GM23338 (cell line): ENCODE measurements around the gene ERMN. TPM values are rescaled to one million over a fixed set of nuclear protein-coding genes. Genes with fewer than 3 reads are reported as not detected.

ENCODE experiments used
- ATAC-seq: fragments of 200-7000 bp; cut with Tn5 transposase; 3 replicates; pipeline ENCODE4 v1.9.1; 2020
- DNase-seq: peaks from one replicate; pipeline ENCODE4 v3.0.0-alpha.2; 2015; ENCODE audit warnings: low spot score
- H2AFZ ChIP-seq: fragments of 200-600 bp; sonication (generic); 2 replicates; pipeline ENCODE4 v1.8.0; 2016; ENCODE audit warnings: antibody characterized with exemption, mild to moderate bottlenecking, moderate library complexity
- H3F3A ChIP-seq: fragments of 200-600 bp; sonication (generic); replicated peaks from 2 replicates; pipeline ENCODE4 v1.8.0; 2017; ENCODE audit warnings: antibody characterized with exemption, mixed run types, low read depth
- H3K27ac ChIP-seq: fragments of 200-600 bp; sonication (generic); 2 replicates; pipeline ENCODE4 v1.6.1; 2016; ENCODE audit warnings: low read depth
- H3K27me3 ChIP-seq: fragments of 200-600 bp; sonication (generic); 2 replicates; pipeline ENCODE4 v1.8.0; 2016; ENCODE audit warnings: mild to moderate bottlenecking, mixed run types, moderate library complexity; ENCODE audit not compliant: insufficient read depth
- H3K36me3 ChIP-seq: fragments of 200-600 bp; sonication (generic); 2 replicates; pipeline ENCODE4 v1.8.0; 2016; ENCODE audit warnings: mild to moderate bottlenecking; ENCODE audit not compliant: insufficient read depth
- H3K4me1 ChIP-seq: fragments of 200-600 bp; sonication (generic); 2 replicates; pipeline ENCODE4 v1.8.0; 2016; ENCODE audit warnings: mild to moderate bottlenecking, moderate library complexity; ENCODE audit not compliant: insufficient read depth
- H3K4me2 ChIP-seq: fragments of 200-600 bp; sonication (generic); 2 replicates; pipeline ENCODE4 v1.7.1; 2017; ENCODE audit warnings: mixed run types
- H3K4me3 ChIP-seq: fragments of 200-600 bp; sonication (generic); 2 replicates; pipeline ENCODE4 v1.6.1; 2016; ENCODE audit warnings: mixed run types
- H3K79me2 ChIP-seq: fragments of 200-600 bp; sonication (generic); replicated peaks from 2 replicates; pipeline ENCODE4 v1.8.0; 2017; ENCODE audit warnings: mild to moderate bottlenecking; ENCODE audit not compliant: insufficient read depth
- H3K9me2 ChIP-seq: fragments of 200-600 bp; sonication (generic); 2 replicates; pipeline ENCODE4 v1.8.0; 2017; ENCODE audit not compliant: insufficient read depth
- H4K20me1 ChIP-seq: fragments of 200-600 bp; sonication (generic); replicated peaks from 2 replicates; pipeline ENCODE4 v1.8.0; 2017; ENCODE audit warnings: mild to moderate bottlenecking; ENCODE audit not compliant: insufficient read depth
- H3K27ac Mint-ChIP-seq: 2 replicates; pipeline ENCODE4 v1.8.0; 2020; ENCODE audit warnings: inconsistent platforms, mild to moderate bottlenecking, moderate library complexity, mixed read lengths
- H3K27me3 Mint-ChIP-seq: 3 replicates; pipeline ENCODE4 v1.8.0; 2022; ENCODE audit warnings: low read depth, mild to moderate bottlenecking, moderate library complexity, mixed read lengths, inconsistent platforms; ENCODE audit not compliant: insufficient read depth, poor library complexity
- H3K36me3 Mint-ChIP-seq: 3 replicates; pipeline ENCODE4 v1.8.0; 2021; ENCODE audit warnings: low read depth, mild to moderate bottlenecking, inconsistent platforms, moderate library complexity, mixed read lengths
- H3K4me1 Mint-ChIP-seq: 3 replicates; pipeline ENCODE4 v1.8.0; 2020; ENCODE audit warnings: mild to moderate bottlenecking, inconsistent platforms, mixed read lengths
- H3K4me3 Mint-ChIP-seq: 3 replicates; pipeline ENCODE4 v1.8.0; 2021; ENCODE audit warnings: moderate library complexity, mild to moderate bottlenecking, inconsistent platforms, mixed read lengths
- H3K9me3 Mint-ChIP-seq: 3 replicates; pipeline ENCODE4 v1.8.0; 2020; ENCODE audit warnings: moderate library complexity, mild to moderate bottlenecking, inconsistent platforms, mixed read lengths
- CTCF ChIP-seq, 2 experiments: fragments of 200-600 bp in 1 of 2; sonication (generic) in 1 of 2; conservative IDR thresholded peaks; 2 replicates each; pipeline versions ENCODE4 v1.5.1 to v1.6.1; 2016 to 2017; ENCODE audit warnings: antibody characterized with exemption in 2 of 2, low read depth in 2 of 2, mild to moderate bottlenecking in 2 of 2, moderate library complexity in 1 of 2
- EZH2 ChIP-seq: fragments of 200-600 bp; sonication (generic); IDR thresholded peaks from one replicate; pipeline ENCODE4 v1.8.0; 2017; ENCODE audit warnings: antibody characterized with exemption, mild to moderate bottlenecking, low read depth; ENCODE audit not compliant: unreplicated experiment
- EZH2phosphoT487 ChIP-seq: fragments of 200-600 bp; sonication (generic); IDR thresholded peaks from one replicate; pipeline ENCODE4 v1.8.1; 2018; ENCODE audit warnings: antibody characterized with exemption; ENCODE audit not compliant: unreplicated experiment
- JUNB ChIP-seq: IDR thresholded peaks from one replicate; pipeline ENCODE4 v1.6.1; 2016; ENCODE audit warnings: antibody characterized with exemption; ENCODE audit not compliant: unreplicated experiment
- NANOG ChIP-seq: IDR thresholded peaks from 2 replicates; pipeline ENCODE4 v1.6.1; 2016; ENCODE audit warnings: antibody characterized with exemption, borderline replicate concordance
- POLR2AphosphoS5 ChIP-seq: IDR thresholded peaks from 2 replicates; pipeline ENCODE4 v1.6.1; 2016; ENCODE audit warnings: antibody characterized with exemption, low read depth
- ZNF114 ChIP-seq: fragments of 250-450 bp; sonication (Bioruptor Pico); IDR thresholded peaks from 2 replicates; pipeline ENCODE4 v1.5.0; 2020; ENCODE audit warnings: mild to moderate bottlenecking, moderate library complexity
- ZNF331 ChIP-seq: fragments of 250-450 bp; sonication (Bioruptor Pico); IDR thresholded peaks from 2 replicates; pipeline ENCODE4 v1.5.0; 2020; ENCODE audit warnings: low read depth, mild to moderate bottlenecking, moderate library complexity
- polyA plus RNA-seq: library from polyadenylated mRNA; unstranded; fragments of >200 nt; fragmentation: Nextera tagmentation; extraction: Ambion mirVana; gene quantifications from 2 replicates; pipeline ENCODE4 v1.2.1, GENCODE V29; 2016
- total RNA-seq: library from RNA; depleted of rRNA; stranded (reverse); fragments of >200 nt; shearing (Covaris generic); gene quantifications from 2 replicates; pipeline ENCODE4 v1.2.3, GENCODE V29; 2014
- TF ChIP-seq, protein P1 (sequence below): fragments of 250-450 bp; sonication (Bioruptor Pico); IDR thresholded peaks from 2 replicates; pipeline ENCODE4 v1.5.0; 2020; ENCODE audit warnings: mild to moderate bottlenecking, moderate library complexity
- TF ChIP-seq, protein P2 (sequence below): IDR thresholded peaks from one replicate; pipeline ENCODE4 v1.6.1; 2018; ENCODE audit warnings: antibody characterized with exemption; ENCODE audit not compliant: unreplicated experiment

Gene ERMN
- total and polyA plus RNA-seq, 2 experiments from 2014 or later = 0.35 to 0.44 TPM

GRCh38 chr2:157320409-157320808 lies 5.2 kb downstream of the ERMN start (continued):
- TF ChIP-seq, protein P1, sequence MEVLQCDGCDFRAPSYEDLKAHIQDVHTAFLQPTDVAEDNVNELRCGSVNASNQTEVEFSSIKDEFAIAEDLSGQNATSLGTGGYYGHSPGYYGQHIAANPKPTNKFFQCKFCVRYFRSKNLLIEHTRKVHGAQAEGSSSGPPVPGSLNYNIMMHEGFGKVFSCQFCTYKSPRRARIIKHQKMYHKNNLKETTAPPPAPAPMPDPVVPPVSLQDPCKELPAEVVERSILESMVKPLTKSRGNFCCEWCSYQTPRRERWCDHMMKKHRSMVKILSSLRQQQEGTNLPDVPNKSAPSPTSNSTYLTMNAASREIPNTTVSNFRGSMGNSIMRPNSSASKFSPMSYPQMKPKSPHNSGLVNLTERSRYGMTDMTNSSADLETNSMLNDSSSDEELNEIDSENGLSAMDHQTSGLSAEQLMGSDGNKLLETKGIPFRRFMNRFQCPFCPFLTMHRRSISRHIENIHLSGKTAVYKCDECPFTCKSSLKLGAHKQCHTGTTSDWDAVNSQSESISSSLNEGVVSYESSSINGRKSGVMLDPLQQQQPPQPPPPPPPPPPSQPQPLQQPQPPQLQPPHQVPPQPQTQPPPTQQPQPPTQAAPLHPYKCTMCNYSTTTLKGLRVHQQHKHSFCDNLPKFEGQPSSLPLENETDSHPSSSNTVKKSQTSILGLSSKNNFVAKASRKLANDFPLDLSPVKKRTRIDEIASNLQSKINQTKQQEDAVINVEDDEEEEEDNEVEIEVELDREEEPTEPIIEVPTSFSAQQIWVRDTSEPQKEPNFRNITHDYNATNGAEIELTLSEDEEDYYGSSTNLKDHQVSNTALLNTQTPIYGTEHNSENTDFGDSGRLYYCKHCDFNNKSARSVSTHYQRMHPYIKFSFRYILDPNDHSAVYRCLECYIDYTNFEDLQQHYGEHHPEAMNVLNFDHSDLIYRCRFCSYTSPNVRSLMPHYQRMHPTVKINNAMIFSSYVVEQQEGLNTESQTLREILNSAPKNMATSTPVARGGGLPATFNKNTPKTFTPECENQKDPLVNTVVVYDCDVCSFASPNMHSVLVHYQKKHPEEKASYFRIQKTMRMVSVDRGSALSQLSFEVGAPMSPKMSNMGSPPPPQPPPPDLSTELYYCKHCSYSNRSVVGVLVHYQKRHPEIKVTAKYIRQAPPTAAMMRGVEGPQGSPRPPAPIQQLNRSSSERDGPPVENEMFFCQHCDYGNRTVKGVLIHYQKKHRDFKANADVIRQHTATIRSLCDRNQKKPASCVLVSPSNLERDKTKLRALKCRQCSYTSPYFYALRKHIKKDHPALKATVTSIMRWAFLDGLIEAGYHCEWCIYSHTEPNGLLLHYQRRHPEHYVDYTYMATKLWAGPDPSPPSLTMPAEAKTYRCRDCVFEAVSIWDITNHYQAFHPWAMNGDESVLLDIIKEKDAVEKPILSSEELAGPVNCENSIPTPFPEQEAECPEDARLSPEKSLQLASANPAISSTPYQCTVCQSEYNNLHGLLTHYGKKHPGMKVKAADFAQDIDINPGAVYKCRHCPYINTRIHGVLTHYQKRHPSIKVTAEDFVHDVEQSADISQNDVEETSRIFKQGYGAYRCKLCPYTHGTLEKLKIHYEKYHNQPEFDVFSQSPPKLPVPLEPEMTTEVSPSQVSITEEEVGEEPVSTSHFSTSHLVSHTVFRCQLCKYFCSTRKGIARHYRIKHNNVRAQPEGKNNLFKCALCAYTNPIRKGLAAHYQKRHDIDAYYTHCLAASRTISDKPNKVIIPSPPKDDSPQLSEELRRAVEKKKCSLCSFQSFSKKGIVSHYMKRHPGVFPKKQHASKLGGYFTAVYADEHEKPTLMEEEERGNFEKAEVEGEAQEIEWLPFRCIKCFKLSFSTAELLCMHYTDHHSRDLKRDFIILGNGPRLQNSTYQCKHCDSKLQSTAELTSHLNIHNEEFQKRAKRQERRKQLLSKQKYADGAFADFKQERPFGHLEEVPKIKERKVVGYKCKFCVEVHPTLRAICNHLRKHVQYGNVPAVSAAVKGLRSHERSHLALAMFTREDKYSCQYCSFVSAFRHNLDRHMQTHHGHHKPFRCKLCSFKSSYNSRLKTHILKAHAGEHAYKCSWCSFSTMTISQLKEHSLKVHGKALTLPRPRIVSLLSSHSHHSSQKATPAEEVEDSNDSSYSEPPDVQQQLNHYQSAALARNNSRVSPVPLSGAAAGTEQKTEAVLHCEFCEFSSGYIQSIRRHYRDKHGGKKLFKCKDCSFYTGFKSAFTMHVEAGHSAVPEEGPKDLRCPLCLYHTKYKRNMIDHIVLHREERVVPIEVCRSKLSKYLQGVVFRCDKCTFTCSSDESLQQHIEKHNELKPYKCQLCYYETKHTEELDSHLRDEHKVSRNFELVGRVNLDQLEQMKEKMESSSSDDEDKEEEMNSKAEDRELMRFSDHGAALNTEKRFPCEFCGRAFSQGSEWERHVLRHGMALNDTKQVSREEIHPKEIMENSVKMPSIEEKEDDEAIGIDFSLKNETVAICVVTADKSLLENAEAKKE (CRISPR knock-in tag) = no peak
- TF ChIP-seq ZNF114 (CRISPR knock-in tag) = no peak
- TF ChIP-seq, protein P2, sequence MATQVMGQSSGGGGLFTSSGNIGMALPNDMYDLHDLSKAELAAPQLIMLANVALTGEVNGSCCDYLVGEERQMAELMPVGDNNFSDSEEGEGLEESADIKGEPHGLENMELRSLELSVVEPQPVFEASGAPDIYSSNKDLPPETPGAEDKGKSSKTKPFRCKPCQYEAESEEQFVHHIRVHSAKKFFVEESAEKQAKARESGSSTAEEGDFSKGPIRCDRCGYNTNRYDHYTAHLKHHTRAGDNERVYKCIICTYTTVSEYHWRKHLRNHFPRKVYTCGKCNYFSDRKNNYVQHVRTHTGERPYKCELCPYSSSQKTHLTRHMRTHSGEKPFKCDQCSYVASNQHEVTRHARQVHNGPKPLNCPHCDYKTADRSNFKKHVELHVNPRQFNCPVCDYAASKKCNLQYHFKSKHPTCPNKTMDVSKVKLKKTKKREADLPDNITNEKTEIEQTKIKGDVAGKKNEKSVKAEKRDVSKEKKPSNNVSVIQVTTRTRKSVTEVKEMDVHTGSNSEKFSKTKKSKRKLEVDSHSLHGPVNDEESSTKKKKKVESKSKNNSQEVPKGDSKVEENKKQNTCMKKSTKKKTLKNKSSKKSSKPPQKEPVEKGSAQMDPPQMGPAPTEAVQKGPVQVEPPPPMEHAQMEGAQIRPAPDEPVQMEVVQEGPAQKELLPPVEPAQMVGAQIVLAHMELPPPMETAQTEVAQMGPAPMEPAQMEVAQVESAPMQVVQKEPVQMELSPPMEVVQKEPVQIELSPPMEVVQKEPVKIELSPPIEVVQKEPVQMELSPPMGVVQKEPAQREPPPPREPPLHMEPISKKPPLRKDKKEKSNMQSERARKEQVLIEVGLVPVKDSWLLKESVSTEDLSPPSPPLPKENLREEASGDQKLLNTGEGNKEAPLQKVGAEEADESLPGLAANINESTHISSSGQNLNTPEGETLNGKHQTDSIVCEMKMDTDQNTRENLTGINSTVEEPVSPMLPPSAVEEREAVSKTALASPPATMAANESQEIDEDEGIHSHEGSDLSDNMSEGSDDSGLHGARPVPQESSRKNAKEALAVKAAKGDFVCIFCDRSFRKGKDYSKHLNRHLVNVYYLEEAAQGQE = no peak
- no peak for TF ChIP-seq POLR2AphosphoS5

- no peaks in the 10 kb centered on the region for H3K27me3 ChIP-seq
- DNase-seq (no peak), ATAC-seq (no peak)
- H3K4me1 ChIP-seq = peaks cover 32% of the 10 kb centered on the region
- no peaks in the 10 kb centered on the region for H3K79me2 ChIP-seq
- Mint-ChIP-seq H3K4me1 (peaks cover 40% of the 10 kb centered on the region), H3K9me3 (no peaks in the 10 kb centered on the region), H3K36me3 (no peaks in the 10 kb centered on the region), H3K4me3 (no peak overlapping the region), H3K27ac (no peak overlapping the region), H3K27me3 (no peaks in the 10 kb centered on the region)
- no peak overlapping the region for H3K27ac ChIP-seq
- H3K9me2 ChIP-seq = peaks cover 10% of the 10 kb centered on the region; the same call in 1 of the 2 replicates
- no peak overlapping the region for H3K4me3 ChIP-seq
- no peaks in the 10 kb centered on the region for H3F3A ChIP-seq
- H3K4me2 ChIP-seq = no peak overlapping the region
- H2AFZ ChIP-seq = no peak overlapping the region
- no peaks in the 10 kb centered on the region for H3K36me3 ChIP-seq
- H4K20me1 ChIP-seq = no peaks in the 10 kb centered on the region
- TF ChIP-seq ZNF331 = no peak
- TF ChIP-seq NANOG = no peak
- no peak for TF ChIP-seq ZNF114 (CRISPR knock-in tag)
- TF ChIP-seq JUNB = no peak
- TF ChIP-seq, protein P2 = no peak
- no peak for TF ChIP-seq EZH2
- no peak for TF ChIP-seq CTCF (conservative IDR thresholded peaks at IDR 0.05; ENCODE audit: low read depth in 2 of 2)
- no peak for TF ChIP-seq EZH2phosphoT487
Observed at GRCh38 chr2:157319795-157320194, 5.8 kb downstream of the ERMN start.
